Loucy (cell line): Measurements from ENCODE around the gene FMO5.

Source experiments
- H2AFZ ChIP-seq: fragments of 200-600 bp; sonication (generic); 2 replicates; pipeline ENCODE4 v1.6.0; 2016; ENCODE audit warnings: antibody characterized with exemption, mild to moderate bottlenecking, low read length, moderate library complexity
- H3F3A ChIP-seq: fragments of 200-600 bp; 2 replicates; pipeline ENCODE4 v1.6.0; 2016; ENCODE audit warnings: antibody characterized with exemption, low read depth, mild to moderate bottlenecking
- H3K27me3 ChIP-seq: fragments of 200-600 bp; sonication (generic); 2 replicates; pipeline ENCODE4 v1.6.1; 2014; ENCODE audit warnings: low read length, mild to moderate bottlenecking; ENCODE audit not compliant: insufficient read depth, poor library complexity, severe bottlenecking
- H3K36me3 ChIP-seq: fragments of 200-600 bp; sonication (generic); 2 replicates; pipeline ENCODE4 v1.6.1; 2016; ENCODE audit warnings: low read length; ENCODE audit not compliant: insufficient read depth
- H3K4me1 ChIP-seq: fragments of 200-600 bp; sonication (generic); 2 replicates; pipeline ENCODE4 v1.5.1; 2014; ENCODE audit warnings: low read length, mild to moderate bottlenecking; ENCODE audit not compliant: insufficient read depth, poor library complexity, severe bottlenecking
- H3K4me2 ChIP-seq: fragments of 200-600 bp; sonication (generic); 2 replicates; pipeline ENCODE4 v1.6.0; 2014; ENCODE audit warnings: antibody characterized with exemption, low read length, low read depth, mild to moderate bottlenecking; ENCODE audit not compliant: poor library complexity, severe bottlenecking
- H3K4me3 ChIP-seq: fragments of 200-600 bp; sonication (generic); 2 replicates; pipeline ENCODE4 v1.5.1; 2014; ENCODE audit warnings: low read length, mild to moderate bottlenecking, mixed read lengths; ENCODE audit not compliant: poor library complexity, severe bottlenecking
- H3K79me2 ChIP-seq: fragments of 200-600 bp; sonication (generic); 2 replicates; pipeline ENCODE4 v1.6.1; 2014; ENCODE audit warnings: low read length; ENCODE audit not compliant: insufficient read depth
- H3K9ac ChIP-seq: fragments of 200-600 bp; sonication (generic); 2 replicates; pipeline ENCODE4 v1.6.0; 2014; ENCODE audit warnings: mild to moderate bottlenecking, low read depth, low read length, moderate library complexity; ENCODE audit not compliant: poor library complexity, severe bottlenecking
- H3K9me2 ChIP-seq: fragments of 200-600 bp; sonication (generic); replicated peaks from 2 replicates; pipeline ENCODE4 v1.6.1; 2016; ENCODE audit warnings: low read depth, low read length, mixed read lengths
- H3K9me3 ChIP-seq: fragments of 200-600 bp; sonication (generic); 2 replicates; pipeline ENCODE4 v1.6.1; 2014; ENCODE audit warnings: mild to moderate bottlenecking, antibody characterized with exemption, low read length, low read depth; ENCODE audit not compliant: insufficient read depth
- H4K20me1 ChIP-seq: fragments of 200-600 bp; sonication (generic); 2 replicates; pipeline ENCODE4 v1.6.0; 2014; ENCODE audit warnings: antibody characterized with exemption, low read length, mild to moderate bottlenecking; ENCODE audit not compliant: insufficient read depth, poor library complexity, severe bottlenecking
- CTCF ChIP-seq: fragments of 200-600 bp; sonication (generic); conservative IDR thresholded peaks from 2 replicates; pipeline ENCODE4 v1.5.1; 2014; ENCODE audit warnings: mild to moderate bottlenecking, antibody characterized with exemption, low read length
- EZH2phosphoT487 ChIP-seq: fragments of 200-600 bp; IDR thresholded peaks from 2 replicates; pipeline ENCODE4 v1.6.1; 2018; ENCODE audit warnings: antibody characterized with exemption, mild to moderate bottlenecking, moderate library complexity, borderline replicate concordance

The FMO5 gene

GRCh38 chr1:147171399-147172167, 53.6 kb downstream of the FMO5 start:
- H3K9ac ChIP-seq: peak overlapping the region; percentile 91
- TF ChIP-seq CTCF (no peak), EZH2phosphoT487 (no peak)
- peak overlapping the region; percentile 83 for H3K4me2 ChIP-seq
- H3K79me2 ChIP-seq: peaks cover 62% of the 10 kb centered on the region
- peaks cover 59% of the 10 kb centered on the region for H3K4me1 ChIP-seq
- peak overlapping the region; percentile 79 for H2AFZ ChIP-seq
- no peaks in the 10 kb centered on the region for H3F3A ChIP-seq
- no peaks in the 10 kb centered on the region for H3K9me2 ChIP-seq
- H3K36me3 ChIP-seq: no peaks in the 10 kb centered on the region
- no peaks in the 10 kb centered on the region for H4K20me1 ChIP-seq
- H3K27me3 ChIP-seq: no peaks in the 10 kb centered on the region
- H3K4me3 ChIP-seq: peak overlapping the region; percentile 87
- H3K9me3 ChIP-seq: no peaks in the 10 kb centered on the region

GRCh38 chr1:147169840-147170674, 55.1 kb downstream of the FMO5 start:
- Histone ChIP-seq H3K4me1 (peaks cover 59% of the 10 kb centered on the region), H3K9me2 (no peaks in the 10 kb centered on the region), H3K79me2 (peaks cover 63% of the 10 kb centered on the region), H3K27me3 (no peaks in the 10 kb centered on the region), H3K36me3 (peaks cover 5% of the 10 kb centered on the region; the same call in 1 of the 2 replicates), H3K9ac (peak overlapping the region; percentile 91), H3F3A (no peaks in the 10 kb centered on the region), H3K9me3 (no peaks in the 10 kb centered on the region), H3K4me3 (peak overlapping the region; percentile 87), H4K20me1 (no peaks in the 10 kb centered on the region), H2AFZ (no peak overlapping the region), H3K4me2 (peak overlapping the region; percentile 83)
- TF ChIP-seq EZH2phosphoT487 (no peak), CTCF (no peak)

GRCh38 chr1:147169171-147169570, 56.0 kb downstream of the FMO5 start:
- H3K9me3 ChIP-seq: no peaks in the 10 kb centered on the region
- H4K20me1 ChIP-seq: no peaks in the 10 kb centered on the region
- H3K27me3 ChIP-seq: no peaks in the 10 kb centered on the region
- peak overlapping the region; percentile 91 for H3K9ac ChIP-seq
- no peak overlapping the region for H2AFZ ChIP-seq
- peaks cover 63% of the 10 kb centered on the region for H3K79me2 ChIP-seq
- no peak for TF ChIP-seq EZH2phosphoT487
- no peak for TF ChIP-seq CTCF
- H3K4me2 ChIP-seq: peak overlapping the region; percentile 83
- no peaks in the 10 kb centered on the region for H3K9me2 ChIP-seq
- H3K4me1 ChIP-seq: peaks cover 51% of the 10 kb centered on the region
- no peaks in the 10 kb centered on the region for H3F3A ChIP-seq
- peak overlapping the region; percentile 87 for H3K4me3 ChIP-seq
- peaks cover 5% of the 10 kb centered on the region; the same call in 1 of the 2 replicates for H3K36me3 ChIP-seq
